ENCODE measurements around the gene CELA1.

- TF ChIP-seq, protein P1, sequence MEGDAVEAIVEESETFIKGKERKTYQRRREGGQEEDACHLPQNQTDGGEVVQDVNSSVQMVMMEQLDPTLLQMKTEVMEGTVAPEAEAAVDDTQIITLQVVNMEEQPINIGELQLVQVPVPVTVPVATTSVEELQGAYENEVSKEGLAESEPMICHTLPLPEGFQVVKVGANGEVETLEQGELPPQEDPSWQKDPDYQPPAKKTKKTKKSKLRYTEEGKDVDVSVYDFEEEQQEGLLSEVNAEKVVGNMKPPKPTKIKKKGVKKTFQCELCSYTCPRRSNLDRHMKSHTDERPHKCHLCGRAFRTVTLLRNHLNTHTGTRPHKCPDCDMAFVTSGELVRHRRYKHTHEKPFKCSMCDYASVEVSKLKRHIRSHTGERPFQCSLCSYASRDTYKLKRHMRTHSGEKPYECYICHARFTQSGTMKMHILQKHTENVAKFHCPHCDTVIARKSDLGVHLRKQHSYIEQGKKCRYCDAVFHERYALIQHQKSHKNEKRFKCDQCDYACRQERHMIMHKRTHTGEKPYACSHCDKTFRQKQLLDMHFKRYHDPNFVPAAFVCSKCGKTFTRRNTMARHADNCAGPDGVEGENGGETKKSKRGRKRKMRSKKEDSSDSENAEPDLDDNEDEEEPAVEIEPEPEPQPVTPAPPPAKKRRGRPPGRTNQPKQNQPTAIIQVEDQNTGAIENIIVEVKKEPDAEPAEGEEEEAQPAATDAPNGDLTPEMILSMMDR (IDR thresholded peaks at IDR 0.05), result no peak
- TF ChIP-seq POLR2A (IDR thresholded peaks at IDR 0.05), result no peak
Measured at GRCh38 chr12:51323317-51323960, 23.0 kb downstream of the CELA1 start.
